ENCODE results near the gene UGT1A8. TPM values are rescaled to one million over a fixed set of nuclear protein-coding genes. Genes with fewer than 3 reads are reported as not detected.
"Not testable (repeated sequence)": the region's sequence is repeated elsewhere in the genome, so short reads cannot be mapped to it uniquely, and the experiment has no call there.

The UGT1A8 gene
- not detected for total RNA-seq

DNA sequence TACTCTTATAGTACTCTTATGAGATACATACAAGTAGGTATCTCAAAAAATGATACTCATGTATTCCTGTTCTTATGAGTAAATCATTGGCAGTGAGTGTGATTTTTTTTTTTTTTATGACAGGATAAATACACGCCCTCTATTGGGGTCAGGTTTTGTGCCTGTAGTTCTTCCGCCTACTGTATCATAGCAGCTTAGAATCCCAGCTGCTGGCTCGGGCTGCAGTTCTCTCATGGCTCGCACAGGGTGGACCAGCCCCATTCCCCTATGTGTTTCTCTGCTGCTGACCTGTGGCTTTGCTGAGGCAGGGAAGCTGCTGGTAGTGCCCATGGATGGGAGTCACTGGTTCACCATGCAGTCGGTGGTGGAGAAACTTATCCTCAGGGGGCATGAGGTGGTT lies at the start of gene UGT1A8:
UGT1A8 (plus strand) TSS at position 158 of the 400 bp plus-strand sequence; CDS start at position 233, 75 bp downstream.
- POLR2A ChIA-PET; ATAC-seq (ENCODE audit: low read depth); H3K27ac Mint-ChIP-seq; DNase-seq; H3K9me3 Mint-ChIP-seq; H3K36me3 Mint-ChIP-seq; H3K4me3 Mint-ChIP-seq; H3K4me1 Mint-ChIP-seq: not testable (repeated sequence)
- peaks cover 25% of the 10 kb centered on the region for H3K27me3 Mint-ChIP-seq

DNA sequence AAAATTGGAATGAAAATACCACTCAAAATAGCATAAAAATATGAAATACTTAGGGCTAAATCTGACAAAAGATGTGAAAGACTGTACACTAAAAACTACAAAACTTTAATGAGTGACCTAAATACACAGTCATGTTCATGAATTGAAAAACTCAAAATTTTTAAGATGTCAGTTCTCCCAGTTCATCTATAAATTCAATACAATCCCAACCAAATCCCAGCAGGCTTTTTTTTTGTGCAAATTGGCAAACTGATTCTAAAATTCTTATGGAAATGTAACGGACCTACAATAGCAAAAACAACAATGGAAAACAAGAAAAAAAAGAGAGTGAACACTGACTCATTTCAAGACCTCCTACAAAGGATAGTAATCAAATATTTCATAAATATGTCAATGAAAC lies 46.4 kb upstream of the UGT1A8 start:
- ATAC-seq (ENCODE audit: low read depth) (no peak), DNase-seq (no peak)
- H3K9me3 Mint-ChIP-seq, result no peaks in the 10 kb centered on the region
- H3K27me3 Mint-ChIP-seq, result peaks cover 20% of the 10 kb centered on the region
- H3K27ac Mint-ChIP-seq, result no peak overlapping the region
- POLR2A ChIA-PET, result no interaction called here
- H3K36me3 Mint-ChIP-seq, result no peaks in the 10 kb centered on the region
- no peaks in the 10 kb centered on the region for H3K4me1 Mint-ChIP-seq
- no peak overlapping the region for H3K4me3 Mint-ChIP-seq

DNA sequence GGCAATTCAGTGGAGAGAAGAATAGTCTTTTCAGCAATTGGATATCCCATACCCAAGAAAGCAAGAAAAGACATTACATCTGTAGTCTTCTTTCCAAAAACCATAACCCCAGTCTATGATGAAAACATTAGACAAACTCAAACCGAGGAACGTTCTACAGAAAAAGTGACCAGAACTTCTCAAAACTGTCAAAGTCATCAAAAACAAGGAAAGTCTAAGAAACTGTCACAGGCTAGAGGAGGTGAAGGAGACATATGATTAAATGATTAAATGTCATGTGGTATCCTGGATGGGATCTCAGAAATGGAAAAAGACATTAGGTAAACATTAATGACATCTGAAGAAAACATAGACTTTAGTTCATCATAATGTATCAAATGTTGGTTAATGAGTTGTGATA lies 46.0 kb upstream of the UGT1A8 start:
- Mint-ChIP-seq H3K27me3 (peaks cover 20% of the 10 kb centered on the region), H3K36me3 (no peaks in the 10 kb centered on the region), H3K4me1 (no peaks in the 10 kb centered on the region), H3K27ac (no peak overlapping the region), H3K9me3 (no peaks in the 10 kb centered on the region), H3K4me3 (no peak overlapping the region)
- POLR2A ChIA-PET, result no interaction called here
- DNase-seq (no peak), ATAC-seq (ENCODE audit: low read depth) (no peak)

GRCh38 chr2:233572468-233572867 lies 45.0 kb upstream of the UGT1A8 start:
- H3K36me3 Mint-ChIP-seq, result no peaks in the 10 kb centered on the region
- no peak overlapping the region for H3K27ac Mint-ChIP-seq
- ATAC-seq (ENCODE audit: low read depth) (no peak), DNase-seq (no peak)
- H3K27me3 Mint-ChIP-seq, result peaks cover 20% of the 10 kb centered on the region
- no peaks in the 10 kb centered on the region for H3K4me1 Mint-ChIP-seq
- POLR2A ChIA-PET, result no interaction called here
- H3K9me3 Mint-ChIP-seq, result peaks cover 2% of the 10 kb centered on the region
- no peak overlapping the region for H3K4me3 Mint-ChIP-seq

- ATAC-seq (ENCODE audit: low read depth); H3K36me3 Mint-ChIP-seq; H3K27ac Mint-ChIP-seq; H3K4me3 Mint-ChIP-seq; POLR2A ChIA-PET; H3K9me3 Mint-ChIP-seq; DNase-seq; H3K4me1 Mint-ChIP-seq; H3K27me3 Mint-ChIP-seq: not testable (repeated sequence)
Observed at GRCh38 chr2:233577341-233577740, 40.1 kb upstream of the UGT1A8 start.

DNA sequence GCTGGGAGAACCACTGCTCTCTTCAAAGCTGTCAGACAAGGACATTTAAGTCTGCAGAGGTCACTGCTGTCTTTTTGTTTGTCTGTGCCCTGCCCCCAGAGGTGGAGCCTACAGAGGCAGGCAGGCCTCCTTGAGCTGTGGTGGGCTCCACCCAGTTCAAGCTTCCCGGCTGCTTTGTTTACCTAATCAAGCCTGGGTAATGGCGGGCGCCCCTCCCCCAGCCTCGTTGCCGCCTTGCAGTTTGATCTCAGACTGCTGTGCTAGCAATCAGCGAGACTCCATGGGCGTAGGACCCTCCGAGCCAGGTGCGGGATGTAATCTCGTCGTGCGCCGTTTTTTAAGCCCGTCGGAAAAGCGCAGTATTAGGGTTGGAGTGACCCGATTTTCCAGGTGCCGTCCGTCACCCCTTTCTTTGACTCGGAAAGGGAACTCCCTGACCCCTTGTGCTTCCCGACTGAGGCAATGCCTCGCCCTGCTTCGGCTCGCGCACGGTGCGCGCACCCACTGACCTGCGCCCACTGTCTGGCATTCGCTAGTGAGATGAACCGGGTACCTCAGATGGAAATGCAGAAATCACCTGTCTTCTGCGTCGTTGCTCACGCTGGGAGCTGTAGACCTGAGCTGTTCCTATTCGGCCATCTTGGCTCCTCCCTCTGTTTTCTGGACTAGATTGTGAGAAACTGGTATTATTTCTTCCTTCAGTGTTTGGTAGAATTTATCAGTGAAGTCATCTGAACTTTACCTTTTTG lies 34.0 kb upstream of the UGT1A8 start:
- Mint-ChIP-seq H3K27ac (peak overlapping the region; percentile 73), H3K27me3 (peaks cover 13% of the 10 kb centered on the region), H3K4me3 (peak overlapping the region; percentile 63)
- H3K4me1 Mint-ChIP-seq; DNase-seq; H3K36me3 Mint-ChIP-seq; ATAC-seq (ENCODE audit: low read depth); POLR2A ChIA-PET; H3K9me3 Mint-ChIP-seq: not testable (repeated sequence)

GRCh38 chr2:233584210-233584609 lies 33.2 kb upstream of the UGT1A8 start:
- H3K27ac Mint-ChIP-seq, result no peak overlapping the region
- peaks cover 2% of the 10 kb centered on the region for H3K9me3 Mint-ChIP-seq
- DNase-seq, result no peak

DNA sequence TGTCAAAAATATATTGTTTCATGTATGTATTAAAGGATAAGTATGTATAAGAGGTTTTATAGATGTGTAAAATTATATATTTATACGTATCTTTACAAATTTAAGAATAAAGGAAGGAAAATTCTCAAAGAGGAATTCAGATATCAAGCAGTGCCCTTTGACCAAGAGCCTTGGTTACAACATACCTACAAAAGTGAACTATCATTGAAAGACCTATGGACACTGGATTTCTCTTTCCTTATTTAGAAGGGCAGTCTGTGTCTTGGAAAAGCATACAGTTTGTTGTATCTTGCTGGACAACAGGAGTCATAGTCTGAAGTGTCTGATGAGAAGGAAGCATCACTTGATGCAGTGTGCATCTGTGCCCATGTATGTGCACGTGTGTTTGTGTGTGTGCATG lies 29.0 kb upstream of the UGT1A8 start:
- no peaks in the 10 kb centered on the region for H3K36me3 Mint-ChIP-seq
- peaks cover 21% of the 10 kb centered on the region for H3K27me3 Mint-ChIP-seq
- ATAC-seq (ENCODE audit: low read depth), result no peak
- no peak for DNase-seq
- H3K4me1 Mint-ChIP-seq, result peaks cover 5% of the 10 kb centered on the region
- POLR2A ChIA-PET, result no interaction called here
- no peak overlapping the region for H3K4me3 Mint-ChIP-seq
- peaks cover 2% of the 10 kb centered on the region for H3K9me3 Mint-ChIP-seq
- no peak overlapping the region for H3K27ac Mint-ChIP-seq

More at GRCh38 chr2:233584210-233584609, 33.2 kb upstream of the UGT1A8 start:
- ATAC-seq (ENCODE audit: low read depth), result no peak
- Mint-ChIP-seq H3K36me3 (no peaks in the 10 kb centered on the region), H3K4me1 (peaks cover 3% of the 10 kb centered on the region), H3K27me3 (peaks cover 19% of the 10 kb centered on the region), H3K4me3 (no peak overlapping the region)
- POLR2A ChIA-PET, result no interaction called here

GRCh38 chr2:233592706-233593105 lies 24.7 kb upstream of the UGT1A8 start:
- H3K36me3 Mint-ChIP-seq; H3K4me1 Mint-ChIP-seq; H3K27ac Mint-ChIP-seq; H3K9me3 Mint-ChIP-seq; DNase-seq; ATAC-seq (ENCODE audit: low read depth); POLR2A ChIA-PET; H3K4me3 Mint-ChIP-seq: not testable (repeated sequence)
- peaks cover 13% of the 10 kb centered on the region for H3K27me3 Mint-ChIP-seq

- H3K27me3 Mint-ChIP-seq, result peaks cover 12% of the 10 kb centered on the region
- no peak overlapping the region for H3K4me3 Mint-ChIP-seq
- DNase-seq (no peak), ATAC-seq (ENCODE audit: low read depth) (no peak)
- no peaks in the 10 kb centered on the region for H3K36me3 Mint-ChIP-seq
- H3K4me1 Mint-ChIP-seq, result peaks cover 2% of the 10 kb centered on the region
- POLR2A ChIA-PET, result no interaction called here
- H3K9me3 Mint-ChIP-seq, result no peaks in the 10 kb centered on the region
- no peak overlapping the region for H3K27ac Mint-ChIP-seq
Observed at GRCh38 chr2:233593201-233593600, 24.2 kb upstream of the UGT1A8 start.

- Mint-ChIP-seq H3K27me3 (peaks cover 10% of the 10 kb centered on the region), H3K36me3 (no peaks in the 10 kb centered on the region), H3K9me3 (peaks cover 2% of the 10 kb centered on the region), H3K4me1 (peaks cover 2% of the 10 kb centered on the region), H3K27ac (no peak overlapping the region), H3K4me3 (no peak overlapping the region)
- POLR2A ChIA-PET, result no interaction called here
- ATAC-seq (ENCODE audit: low read depth) (no peak), DNase-seq (no peak)
Observed at GRCh38 chr2:233597522-233597921, 19.9 kb upstream of the UGT1A8 start.

- Mint-ChIP-seq H3K36me3 (no peaks in the 10 kb centered on the region), H3K4me1 (no peaks in the 10 kb centered on the region), H3K27ac (no peak overlapping the region), H3K27me3 (peaks cover 14% of the 10 kb centered on the region), H3K9me3 (peaks cover 5% of the 10 kb centered on the region), H3K4me3 (no peak overlapping the region)
- DNase-seq, result no peak
- no peak for ATAC-seq (ENCODE audit: low read depth)
- POLR2A ChIA-PET, result no interaction called here
Observed at GRCh38 chr2:233598952-233599351, 18.5 kb upstream of the UGT1A8 start.

- H3K4me1 Mint-ChIP-seq, result no peaks in the 10 kb centered on the region
- peaks cover 5% of the 10 kb centered on the region for H3K9me3 Mint-ChIP-seq
- no peak overlapping the region for H3K27ac Mint-ChIP-seq
- no peak for ATAC-seq (ENCODE audit: low read depth)
- H3K4me3 Mint-ChIP-seq, result no peak overlapping the region
- peaks cover 14% of the 10 kb centered on the region for H3K27me3 Mint-ChIP-seq
- H3K36me3 Mint-ChIP-seq, result no peaks in the 10 kb centered on the region
- DNase-seq, result no peak
- POLR2A ChIA-PET, result no interaction called here
Observed at GRCh38 chr2:233600386-233600785, 17.0 kb upstream of the UGT1A8 start.

GRCh38 chr2:233602076-233602475 lies 15.4 kb upstream of the UGT1A8 start:
- peaks cover 5% of the 10 kb centered on the region for H3K9me3 Mint-ChIP-seq
- no peaks in the 10 kb centered on the region for H3K4me1 Mint-ChIP-seq
- POLR2A ChIA-PET, result no interaction called here
- H3K27me3 Mint-ChIP-seq, result peaks cover 11% of the 10 kb centered on the region
- H3K36me3 Mint-ChIP-seq, result no peaks in the 10 kb centered on the region
- no peak for DNase-seq
- no peak overlapping the region for H3K27ac Mint-ChIP-seq
- ATAC-seq (ENCODE audit: low read depth), result no peak
- H3K4me3 Mint-ChIP-seq, result no peak overlapping the region

Data from activated naive CD8-positive, alpha-beta T cell treated with anti-CD3 and anti-CD28 coated beads, Interleukin-2, amount 10 ng/mL, durations not matched to agents 7 days and 5 days (primary cell).